Glutamatergic neuron (in vitro differentiated cells): ENCODE data around the gene STK25. TPM values are rescaled to one million over a fixed set of nuclear protein-coding genes. Genes with fewer than 3 reads are reported as not detected.

Experiments
- DNase-seq: peaks from one replicate; pipeline ENCODE4 v3.0.0; 2022
- H3K27ac Mint-ChIP-seq: one replicate; pipeline ENCODE4 v1.8.0; 2020; ENCODE audit warnings: mild to moderate bottlenecking, mixed read lengths, inconsistent platforms; ENCODE audit not compliant: unreplicated experiment
- H3K27me3 Mint-ChIP-seq: one replicate; pipeline ENCODE4 v1.8.0; 2020; ENCODE audit warnings: mild to moderate bottlenecking, moderate library complexity, mixed read lengths, inconsistent platforms; ENCODE audit not compliant: unreplicated experiment
- H3K36me3 Mint-ChIP-seq: one replicate; pipeline ENCODE4 v1.8.0; 2020; ENCODE audit warnings: mild to moderate bottlenecking, mixed read lengths, inconsistent platforms; ENCODE audit not compliant: unreplicated experiment
- H3K4me1 Mint-ChIP-seq: one replicate; pipeline ENCODE4 v1.8.0; 2020; ENCODE audit warnings: mild to moderate bottlenecking, low read depth, mixed read lengths, inconsistent platforms; ENCODE audit not compliant: unreplicated experiment
- H3K4me3 Mint-ChIP-seq: one replicate; pipeline ENCODE4 v1.8.0; 2020; ENCODE audit warnings: mild to moderate bottlenecking, mixed read lengths, inconsistent platforms; ENCODE audit not compliant: unreplicated experiment
- H3K9me3 Mint-ChIP-seq: one replicate; pipeline ENCODE4 v1.8.0; 2020; ENCODE audit warnings: mild to moderate bottlenecking, moderate library complexity, mixed read lengths, inconsistent platforms; ENCODE audit not compliant: unreplicated experiment
- total RNA-seq: library from RNA; stranded (reverse); fragmentation: NEBNext Ultra II Directional; extraction: Animal tissue kit (Norgen Biotek cat#: 25700); gene quantifications from one replicate; pipeline ENCODE4 v1.2.1, GENCODE V29; 2021; ENCODE audit not compliant: unreplicated experiment
- TF ChIP-seq, protein P1 (sequence below): fragments of 200-600 bp; sonication (generic); IDR thresholded peaks from one replicate; pipeline ENCODE4 v1.5.0; 2021; ENCODE audit not compliant: partially characterized antibody, unreplicated experiment

Gene STK25
- total RNA-seq, 1 donor from 2014 or later, result 347 TPM

DNA sequence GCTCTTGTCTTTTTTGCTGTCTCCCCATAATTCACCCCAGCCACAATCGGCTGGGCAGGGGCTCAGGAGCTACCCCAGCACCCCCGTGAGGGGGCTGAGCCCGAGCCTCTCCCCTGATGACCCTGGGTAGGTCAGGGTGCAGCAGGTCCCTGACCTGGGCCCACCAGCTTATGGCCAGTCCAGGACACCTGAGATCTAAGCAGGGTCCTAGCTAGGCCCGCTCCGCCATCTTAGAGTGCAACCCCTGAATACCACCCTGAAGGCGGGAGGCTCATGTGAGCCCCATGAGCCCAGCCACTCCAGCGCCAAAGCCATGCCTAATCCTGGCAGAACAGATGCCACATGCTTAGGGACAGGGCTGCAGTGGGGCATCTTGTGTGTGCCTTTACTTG is 16.2 kb downstream of the STK25 start:
- TF ChIP-seq, protein P1, sequence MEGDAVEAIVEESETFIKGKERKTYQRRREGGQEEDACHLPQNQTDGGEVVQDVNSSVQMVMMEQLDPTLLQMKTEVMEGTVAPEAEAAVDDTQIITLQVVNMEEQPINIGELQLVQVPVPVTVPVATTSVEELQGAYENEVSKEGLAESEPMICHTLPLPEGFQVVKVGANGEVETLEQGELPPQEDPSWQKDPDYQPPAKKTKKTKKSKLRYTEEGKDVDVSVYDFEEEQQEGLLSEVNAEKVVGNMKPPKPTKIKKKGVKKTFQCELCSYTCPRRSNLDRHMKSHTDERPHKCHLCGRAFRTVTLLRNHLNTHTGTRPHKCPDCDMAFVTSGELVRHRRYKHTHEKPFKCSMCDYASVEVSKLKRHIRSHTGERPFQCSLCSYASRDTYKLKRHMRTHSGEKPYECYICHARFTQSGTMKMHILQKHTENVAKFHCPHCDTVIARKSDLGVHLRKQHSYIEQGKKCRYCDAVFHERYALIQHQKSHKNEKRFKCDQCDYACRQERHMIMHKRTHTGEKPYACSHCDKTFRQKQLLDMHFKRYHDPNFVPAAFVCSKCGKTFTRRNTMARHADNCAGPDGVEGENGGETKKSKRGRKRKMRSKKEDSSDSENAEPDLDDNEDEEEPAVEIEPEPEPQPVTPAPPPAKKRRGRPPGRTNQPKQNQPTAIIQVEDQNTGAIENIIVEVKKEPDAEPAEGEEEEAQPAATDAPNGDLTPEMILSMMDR, result no peak
- H3K36me3 Mint-ChIP-seq, result no peaks in the 10 kb centered on the region
- DNase-seq, result no peak
- H3K27me3 Mint-ChIP-seq, result peaks cover 11% of the 10 kb centered on the region
- H3K4me1 Mint-ChIP-seq, result peaks cover 6% of the 10 kb centered on the region
- no peak overlapping the region for H3K4me3 Mint-ChIP-seq
- no peak overlapping the region for H3K27ac Mint-ChIP-seq
- peaks cover 13% of the 10 kb centered on the region for H3K9me3 Mint-ChIP-seq

DNA sequence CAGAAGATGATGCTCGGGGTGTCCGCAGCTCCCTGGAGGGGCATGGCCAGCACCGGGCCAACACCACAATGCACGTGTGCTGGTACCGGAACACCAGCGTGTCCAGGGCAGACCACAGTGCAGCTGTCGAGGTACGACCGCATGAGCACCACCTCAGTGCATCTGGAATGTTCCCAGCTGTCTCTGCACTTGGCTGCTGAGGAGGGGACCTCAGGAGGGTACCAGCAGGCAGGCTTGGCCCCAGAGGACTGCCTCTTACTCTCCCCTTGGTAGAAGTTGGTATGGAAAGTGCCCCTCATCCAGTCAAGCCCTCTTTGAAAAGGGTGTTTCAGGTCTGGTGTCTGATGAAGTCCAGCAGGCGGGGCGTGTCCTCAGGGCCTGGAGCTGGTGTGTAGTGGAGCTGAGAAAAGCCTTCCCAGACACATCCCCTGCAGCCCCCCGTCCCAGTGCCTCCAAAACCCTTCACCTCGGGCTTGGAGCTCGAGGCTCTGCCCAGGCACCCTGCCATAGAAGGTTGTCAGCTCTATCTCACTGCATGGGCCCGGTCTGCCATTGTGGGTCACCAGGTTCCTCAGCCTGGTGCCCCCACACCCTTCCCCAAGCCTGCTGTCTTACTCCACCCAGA is 16.7 kb downstream of the STK25 start:
- Mint-ChIP-seq H3K9me3 (peaks cover 13% of the 10 kb centered on the region), H3K27me3 (peaks cover 11% of the 10 kb centered on the region), H3K4me1 (peaks cover 6% of the 10 kb centered on the region), H3K27ac (no peak overlapping the region), H3K36me3 (no peaks in the 10 kb centered on the region), H3K4me3 (no peak overlapping the region)
- TF ChIP-seq, protein P1, result no peak
- no peak for DNase-seq

DNA sequence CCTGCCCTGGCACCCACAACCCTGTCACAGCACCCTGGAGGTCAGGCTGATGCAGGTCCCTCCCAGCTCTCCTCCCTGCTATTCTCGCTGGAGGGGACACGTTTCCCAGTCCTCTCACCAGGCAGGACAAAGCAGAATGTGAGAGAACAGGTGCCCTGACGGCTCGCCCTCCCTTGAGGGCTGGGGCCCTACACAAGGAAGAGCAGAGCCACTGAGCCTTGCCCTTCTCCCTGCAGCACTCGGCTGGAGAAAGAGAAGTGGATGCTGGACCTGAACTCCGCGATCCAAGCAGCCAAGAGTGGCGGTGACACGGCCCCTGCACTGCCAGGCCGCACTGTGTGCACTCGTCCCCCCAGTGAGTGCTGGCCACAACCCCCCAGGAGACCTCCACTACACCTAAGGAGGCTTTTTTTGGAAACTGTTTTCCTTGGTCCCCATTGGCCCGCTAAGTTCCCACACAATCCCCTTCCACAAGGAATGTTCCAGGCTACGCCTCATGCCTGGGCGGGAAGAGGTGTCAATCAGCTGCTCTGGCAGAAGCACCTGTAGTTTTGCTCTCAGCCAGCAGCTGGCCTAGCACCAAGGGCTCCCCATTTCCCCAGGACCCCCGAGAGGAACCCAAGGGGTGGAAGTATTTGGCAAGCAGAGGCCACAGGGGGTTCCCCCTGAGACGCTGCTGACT is 17.4 kb downstream of the STK25 start:
- no peak overlapping the region for H3K4me3 Mint-ChIP-seq
- DNase-seq, result no peak
- peaks cover 13% of the 10 kb centered on the region for H3K9me3 Mint-ChIP-seq
- H3K27me3 Mint-ChIP-seq, result peaks cover 11% of the 10 kb centered on the region
- TF ChIP-seq, protein P1, result no peak
- peak overlapping the region; percentile 68 for H3K27ac Mint-ChIP-seq
- peaks cover 6% of the 10 kb centered on the region for H3K4me1 Mint-ChIP-seq
- H3K36me3 Mint-ChIP-seq, result no peaks in the 10 kb centered on the region

DNA sequence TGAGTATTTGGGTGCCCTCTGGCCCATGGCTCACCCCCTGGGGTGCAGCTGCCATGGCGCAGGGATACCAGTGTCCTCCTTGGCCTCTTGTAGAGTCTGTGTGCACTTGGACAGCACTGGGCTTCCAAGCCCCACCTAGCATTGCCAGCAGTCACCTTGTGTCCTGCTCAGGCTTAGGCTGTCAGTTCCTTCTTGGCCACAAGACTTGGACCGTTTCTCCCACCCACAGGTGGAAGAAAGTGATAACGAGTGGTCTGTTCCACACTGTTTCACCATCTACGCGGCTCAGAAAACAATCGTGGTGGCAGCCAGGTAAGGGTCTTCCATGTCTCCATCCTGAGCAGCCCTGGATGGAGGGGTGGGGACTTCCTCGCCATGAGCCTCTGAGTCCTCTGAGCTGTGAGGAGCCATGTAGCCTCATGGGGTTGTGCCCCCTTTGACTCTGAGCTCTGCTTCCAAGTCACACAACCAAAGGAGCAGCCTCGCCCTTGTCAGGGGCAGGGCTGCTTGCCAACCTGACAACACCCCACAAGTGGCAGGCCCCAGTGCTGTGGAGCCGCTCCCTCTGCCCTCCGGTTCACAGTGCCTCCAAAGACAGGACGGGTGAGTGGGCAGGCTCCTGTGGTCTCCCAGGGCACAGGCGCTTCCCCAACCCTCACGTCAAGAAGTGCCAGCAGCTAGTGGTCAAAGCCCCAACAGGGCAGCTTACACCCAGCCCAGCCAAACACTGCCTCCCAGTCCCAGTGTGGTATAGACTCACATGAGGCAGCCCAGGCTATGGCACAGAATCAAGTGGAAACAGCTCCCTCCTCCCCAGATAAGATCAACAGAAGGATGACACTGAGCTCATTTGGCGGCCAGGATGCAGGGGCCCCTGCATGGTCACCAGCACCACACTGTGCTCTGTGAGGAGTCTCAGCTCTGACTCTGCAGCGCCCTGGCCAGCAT is 18.4 kb downstream of the STK25 start:
- Mint-ChIP-seq H3K36me3 (no peaks in the 10 kb centered on the region), H3K27me3 (peaks cover 12% of the 10 kb centered on the region), H3K4me1 (peaks cover 6% of the 10 kb centered on the region), H3K4me3 (no peak overlapping the region), H3K27ac (peak overlapping the region; percentile 55), H3K9me3 (peaks cover 13% of the 10 kb centered on the region)
- TF ChIP-seq, protein P1, result no peak
- no peak for DNase-seq
